Ovary (tissue), 9 donors: ENCODE results near the gene LGALS1. TPM values are rescaled to one million over a fixed set of nuclear protein-coding genes. Genes with fewer than 3 reads are reported as not detected.
A peak's percentile ranks its signal among the peaks of the same experiment; 100 is the strongest.

Experiments
- DNase-seq, 5 donors: peaks; one replicate each; pipeline ENCODE4 v3.0.0-alpha.2; 2019 to 2020
- H3K27ac ChIP-seq, 2 donors: fragments of 200-600 bp; one replicate each; pipeline versions ENCODE4 v1.5.1 to v1.8.0; 2019 to 2022
- H3K27me3 ChIP-seq: fragments of 200-600 bp; one replicate; pipeline ENCODE4 v1.8.0; 2022
- H3K36me3 ChIP-seq: fragments of 200-600 bp; sonication (generic); one replicate; pipeline ENCODE4 v1.5.1; 2019
- H3K4me1 ChIP-seq: one replicate; pipeline ENCODE4 v1.8.1; 2013; ENCODE audit warnings: mild to moderate bottlenecking, moderate library complexity; ENCODE audit not compliant: insufficient read depth
- H3K4me3 ChIP-seq: fragments of 200-600 bp; sonication (generic); one replicate; pipeline ENCODE4 v1.5.1; 2017
- H3K9me3 ChIP-seq, 2 donors: fragments of 200-600 bp in 1 of 2; sonication (generic) in 1 of 2; one replicate each; pipeline versions ENCODE4 v1.5.1 to v1.8.1; 2013 to 2019; ENCODE audit warnings: mild to moderate bottlenecking in 1 of 2, moderate library complexity in 1 of 2
- EP300 ChIP-seq: sonication (generic); formaldehyde crosslinking; IDR thresholded peaks from one replicate; pipeline ENCODE4 v1.6.1; 2017; ENCODE audit warnings: antibody characterized with exemption
- POLR2A ChIP-seq: fragments of 450-650 bp; IDR thresholded peaks from one replicate; pipeline ENCODE4 v1.6.1; 2017; ENCODE audit warnings: antibody characterized with exemption, mild to moderate bottlenecking, moderate library complexity
- WGBS, 3 donors: extraction: QIAGEN DNeasy Blood & Tissue Kit in 1 of 3; methylation state at CpG; one replicate each; pipeline versions ENCODE4 v1.1.5 to v1.1.7; 2013 to 2017; 5-methylcytosine and 5-hydroxymethylcytosine counted together
- intact Hi-C, 4 donors: fragments of 100-400 bp; cut with DNase I; formaldehyde crosslinking; loops; one replicate each; pipeline versions ENCODE4 v1.11.0 to v1.15.1; 2022 to 2023
- polyA plus RNA-seq, 2 donors: library from polyadenylated mRNA; stranded (reverse); fragments of 200-250 nt in 1 of 2; fragments of 350-450 nt in 1 of 2; fragmentation: Illumina TruSeq in 1 of 2; extraction: RNeasy Lipid Tissue Mini Kit (QIAGEN cat#74804) in 1 of 2; gene quantifications; one replicate each; pipeline ENCODE4 v1.2.3, GENCODE V29; 2013 to 2014
- total RNA-seq, 7 donors: library from RNA; depleted of rRNA in 2 of 7; stranded (reverse); fragments of >200 nt in 2 of 7; fragmentation: NEBNext Ultra II Directional in 3 of 7; extraction: Animal tissue kit (Norgen Biotek cat#: 25700) in 3 of 7; gene quantifications; one replicate each; pipeline versions ENCODE4 v1.1.0 to v1.2.4, GENCODE V29; 2016 to 2023
- TF ChIP-seq, protein P1 (sequence below), 3 donors: fragments of 450-650 bp in 2 of 3; fragments of 200-600 bp in 1 of 3; IDR thresholded peaks; one replicate each; pipeline versions ENCODE4 v1.5.1 to v1.8.0; 2016 to 2022; ENCODE audit warnings: antibody characterized with exemption in 3 of 3, mild to moderate bottlenecking in 1 of 3
- donor health status: DM: no; HTN: no; CAD: no; lungs with moderate emphysema.
- donor health status: DM: no; HTN: no; CAD: no.
- donor health status: Bipolar disorder and iron deficiency.
- donor health status: DM: yes; HTN: yes; CAD: no.
- donor health status: DM: no; HTN: no; CAD: no.
- donor health status: DM: yes; HTN: yes; CAD: no.

LGALS1 gene
- total and polyA plus RNA-seq, 9 donors: 331 to 1,819 (median 1,125) TPM

GRCh38 chr22:37647317-37647716 lies 28.1 kb upstream of the LGALS1 start:
- no peaks in the 10 kb centered on the region for H3K36me3 ChIP-seq
- H3K27ac ChIP-seq: no peak overlapping the region
- no peaks in the 10 kb centered on the region for H3K27me3 ChIP-seq
- H3K4me3 ChIP-seq: no peak overlapping the region
- intact Hi-C loops: loop anchor here in 2 of 4 donors (10.0 kb wide), 1 partner anchor 147 kb away; no protein-coding TSS in a partner anchor
- no peaks in the 10 kb centered on the region for H3K4me1 ChIP-seq
- WGBS, 3 donors: 84 to 94% (median 92%) methylated on average over 9 of the region's 9 CpGs
- no peak for DNase-seq
- TF ChIP-seq, protein P1, sequence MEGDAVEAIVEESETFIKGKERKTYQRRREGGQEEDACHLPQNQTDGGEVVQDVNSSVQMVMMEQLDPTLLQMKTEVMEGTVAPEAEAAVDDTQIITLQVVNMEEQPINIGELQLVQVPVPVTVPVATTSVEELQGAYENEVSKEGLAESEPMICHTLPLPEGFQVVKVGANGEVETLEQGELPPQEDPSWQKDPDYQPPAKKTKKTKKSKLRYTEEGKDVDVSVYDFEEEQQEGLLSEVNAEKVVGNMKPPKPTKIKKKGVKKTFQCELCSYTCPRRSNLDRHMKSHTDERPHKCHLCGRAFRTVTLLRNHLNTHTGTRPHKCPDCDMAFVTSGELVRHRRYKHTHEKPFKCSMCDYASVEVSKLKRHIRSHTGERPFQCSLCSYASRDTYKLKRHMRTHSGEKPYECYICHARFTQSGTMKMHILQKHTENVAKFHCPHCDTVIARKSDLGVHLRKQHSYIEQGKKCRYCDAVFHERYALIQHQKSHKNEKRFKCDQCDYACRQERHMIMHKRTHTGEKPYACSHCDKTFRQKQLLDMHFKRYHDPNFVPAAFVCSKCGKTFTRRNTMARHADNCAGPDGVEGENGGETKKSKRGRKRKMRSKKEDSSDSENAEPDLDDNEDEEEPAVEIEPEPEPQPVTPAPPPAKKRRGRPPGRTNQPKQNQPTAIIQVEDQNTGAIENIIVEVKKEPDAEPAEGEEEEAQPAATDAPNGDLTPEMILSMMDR (IDR thresholded peaks at IDR 0.05): no peak
- no peak for TF ChIP-seq POLR2A
- TF ChIP-seq EP300: no peak
- no peaks in the 10 kb centered on the region for H3K9me3 ChIP-seq

DNA sequence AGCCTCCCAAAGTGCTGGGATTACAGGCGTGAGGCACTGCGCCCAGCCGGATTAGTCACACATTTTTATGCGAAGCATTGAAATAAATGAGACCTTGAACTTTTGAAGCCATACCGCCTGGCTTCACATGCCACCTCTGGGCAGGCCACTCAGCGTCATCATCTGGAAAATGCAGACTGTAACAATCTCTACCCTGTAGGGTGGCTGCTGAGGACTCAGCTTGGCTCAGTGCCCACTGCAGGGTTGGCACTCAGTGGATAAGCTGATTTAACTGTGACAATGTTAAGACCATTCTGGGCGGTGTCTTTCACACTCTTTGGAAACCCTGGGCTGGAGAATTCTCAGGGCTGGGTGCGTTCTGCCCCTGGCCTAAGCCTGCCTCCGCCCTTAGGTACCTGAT lies 27.5 kb upstream of the LGALS1 start:
- Histone ChIP-seq H3K27ac (no peak overlapping the region), H3K4me1 (no peaks in the 10 kb centered on the region), H3K4me3 (no peak overlapping the region), H3K36me3 (no peaks in the 10 kb centered on the region), H3K9me3 (no peaks in the 10 kb centered on the region), H3K27me3 (no peaks in the 10 kb centered on the region)
- 70 to 78% (median 72%) methylated on average over 9 of the region's 9 CpGs for WGBS, 3 donors
- intact Hi-C loops: loop anchor here in 2 of 4 donors (10.0 kb wide), 1 partner anchor 147 kb away; no protein-coding TSS in a partner anchor
- TF ChIP-seq POLR2A (no peak), EP300 (no peak)
- TF ChIP-seq, protein P1 (IDR thresholded peaks at IDR 0.05): no peak
- peak in 1 of 5 donors; percentile 28 for DNase-seq

DNA sequence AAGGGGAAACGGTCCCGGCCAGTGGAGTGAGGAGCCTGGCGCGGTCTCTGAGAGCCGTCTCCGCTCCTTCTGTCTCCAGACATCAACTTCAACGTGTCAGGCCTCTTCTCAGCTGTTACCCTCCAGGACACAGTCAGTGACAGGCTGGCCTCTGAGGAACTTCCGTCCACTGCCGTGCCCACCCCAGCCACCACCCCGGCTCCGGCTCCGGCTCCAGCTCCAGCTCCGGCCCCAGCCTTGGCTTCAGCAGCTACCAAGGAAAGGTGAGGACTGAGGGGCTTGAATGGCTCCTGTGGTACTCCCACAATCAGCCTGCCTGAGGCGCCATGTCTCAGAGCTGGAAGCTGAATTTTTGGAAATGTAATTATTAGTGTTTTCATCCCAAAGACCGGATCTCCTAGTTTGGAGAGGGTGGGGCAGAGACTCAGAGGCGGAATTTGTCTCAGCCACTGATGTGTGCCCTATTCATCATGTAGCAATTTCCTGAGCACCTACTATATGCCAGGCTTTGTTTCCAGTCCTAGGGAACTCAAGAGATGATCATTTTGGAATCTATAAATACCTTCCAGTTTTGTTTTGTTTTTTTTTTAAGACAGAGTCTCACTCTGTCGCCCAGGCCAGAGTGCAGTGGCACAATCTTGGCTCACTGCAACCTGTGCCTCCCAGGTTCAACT lies 24.8 kb upstream of the LGALS1 start:
- intact Hi-C loops: no loop called here
- 95 to 97% (median 95%) methylated on average over 17 of the region's 17 CpGs for WGBS, 3 donors
- Histone ChIP-seq H3K4me3 (no peak overlapping the region), H3K36me3 (no peaks in the 10 kb centered on the region), H3K27ac (no peak overlapping the region), H3K9me3 (no peaks in the 10 kb centered on the region), H3K4me1 (no peaks in the 10 kb centered on the region), H3K27me3 (no peaks in the 10 kb centered on the region)
- TF ChIP-seq, protein P1 (IDR thresholded peaks at IDR 0.05): no peak
- TF ChIP-seq POLR2A (no peak), EP300 (no peak)
- no peak for DNase-seq

DNA sequence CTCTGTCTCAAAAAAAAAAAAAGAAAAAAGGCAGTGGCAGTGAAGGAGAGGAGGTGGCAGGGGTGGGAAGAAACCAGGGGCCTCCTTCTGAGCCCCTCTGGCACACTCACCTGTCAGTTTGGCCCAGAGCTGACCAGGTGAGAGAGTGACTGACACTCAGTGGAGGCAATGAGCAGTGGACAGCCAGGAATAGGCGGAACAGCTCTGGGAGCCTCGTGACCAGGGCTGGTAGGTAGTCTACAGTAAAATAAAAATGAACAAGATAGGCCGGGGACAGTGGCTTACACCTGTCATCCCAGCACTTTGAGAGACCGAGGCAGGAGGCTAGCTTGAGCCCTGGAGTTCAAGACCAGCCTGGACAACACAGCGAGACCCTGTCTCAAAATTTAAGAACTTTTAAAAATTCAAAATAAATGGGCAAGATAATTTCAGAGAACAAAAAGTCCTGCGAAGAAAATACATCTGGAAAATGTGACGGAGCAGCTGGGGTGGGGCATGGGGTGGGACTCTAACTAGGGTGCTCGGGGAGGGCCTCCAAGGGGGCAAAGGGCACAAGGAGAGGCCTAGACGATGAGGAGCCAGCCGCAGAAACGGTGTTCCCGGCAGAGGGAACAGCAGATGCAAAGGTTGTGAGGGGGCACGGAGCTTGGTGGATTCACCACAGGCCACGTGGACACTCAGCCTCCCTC lies 20.7 kb upstream of the LGALS1 start:
- no peak overlapping the region for H3K27ac ChIP-seq
- H3K4me1 ChIP-seq: peaks cover 8% of the 10 kb centered on the region
- H3K27me3 ChIP-seq: no peaks in the 10 kb centered on the region
- H3K4me3 ChIP-seq: no peak overlapping the region
- intact Hi-C loops: no loop called here
- 68 to 78% (median 75%) methylated on average over 14 of the region's 14 CpGs for WGBS, 3 donors
- TF ChIP-seq POLR2A: no peak
- no peak for TF ChIP-seq EP300
- TF ChIP-seq, protein P1 (IDR thresholded peaks at IDR 0.05): no peak
- H3K9me3 ChIP-seq: no peaks in the 10 kb centered on the region
- no peak for DNase-seq
- H3K36me3 ChIP-seq: no peaks in the 10 kb centered on the region
